H4 (cell line): ENCODE measurements around the gene ZKSCAN8. TPM values are rescaled to one million over a fixed set of nuclear protein-coding genes. Genes with fewer than 3 reads are reported as not detected.

Source experiments
- DNase-seq: peaks from one replicate; pipeline ENCODE4 v3.0.0-alpha.2; 2015; ENCODE audit warnings: low spot score
- total RNA-seq: library from RNA; depleted of rRNA; stranded (reverse); fragments of >200 nt; shearing (Covaris generic); gene quantifications from 2 replicates; pipeline ENCODE4 v1.2.3, GENCODE V29; 2014; rRNA removed

The ZKSCAN8 gene
- total RNA-seq, 1 experiment from 2014 or later: 10.1 TPM

- DNase-seq: no peak
These were observed 65.3 kb downstream of the ZKSCAN8 start for GRCh38 chr6:28206928-28207509.

- DNase-seq: no peak
These were observed 65.9 kb downstream of the ZKSCAN8 start for GRCh38 chr6:28207510-28208110.

GRCh38 chr6:28208111-28208659, 66.5 kb downstream of the ZKSCAN8 start:
- no peak for DNase-seq

Other genes with a start within 250 kb of the ZKSCAN8 start
- gene OR2B2, start 229.5 kb upstream of the ZKSCAN8 start, total RNA-seq: not detected in 2 replicates
- gene OR2B6, start 184.6 kb upstream of the ZKSCAN8 start, total RNA-seq: not detected in 2 replicates
- gene ZNF165, start 61.3 kb upstream of the ZKSCAN8 start, total RNA-seq: 0.16 and 1.2 TPM in 2 replicates
- 3.5 and 9.9 TPM in 2 replicates for gene ZSCAN16, start 17.3 kb upstream of the ZKSCAN8 start, total RNA-seq
- gene ZSCAN9, start 83.4 kb downstream of the ZKSCAN8 start, total RNA-seq: 12.3 and 13.9 TPM in 2 replicates
- 3.1 and 3.8 TPM in 2 replicates for gene ZKSCAN4, start 110.4 kb downstream of the ZKSCAN8 start, total RNA-seq
- not detected in 2 replicates for gene NKAPL, start 117.4 kb downstream of the ZKSCAN8 start, total RNA-seq
- gene ZSCAN26, start 125.3 kb downstream of the ZKSCAN8 start, total RNA-seq: 13.6 and 14.1 TPM in 2 replicates
- gene PGBD1, start 139.7 kb downstream of the ZKSCAN8 start, total RNA-seq: 6.3 and 6.7 TPM in 2 replicates
- gene ZSCAN31, start 194.3 kb downstream of the ZKSCAN8 start, total RNA-seq: 182 and 210 TPM in 2 replicates
- gene ZKSCAN3, start 208.1 kb downstream of the ZKSCAN8 start, total RNA-seq: 3.7 and 4.1 TPM in 2 replicates